HG03520 (cell line): ENCODE measurements around the gene NCAPH2.

Source experiments
- ATAC-seq: cut with Tn5 transposase; IDR thresholded peaks from one replicate; pipeline ENCODE4 v1.9.1; 2021; ENCODE audit warnings: mild to moderate bottlenecking, moderate library complexity; ENCODE audit not compliant: unreplicated experiment

NCAPH2 gene

DNA sequence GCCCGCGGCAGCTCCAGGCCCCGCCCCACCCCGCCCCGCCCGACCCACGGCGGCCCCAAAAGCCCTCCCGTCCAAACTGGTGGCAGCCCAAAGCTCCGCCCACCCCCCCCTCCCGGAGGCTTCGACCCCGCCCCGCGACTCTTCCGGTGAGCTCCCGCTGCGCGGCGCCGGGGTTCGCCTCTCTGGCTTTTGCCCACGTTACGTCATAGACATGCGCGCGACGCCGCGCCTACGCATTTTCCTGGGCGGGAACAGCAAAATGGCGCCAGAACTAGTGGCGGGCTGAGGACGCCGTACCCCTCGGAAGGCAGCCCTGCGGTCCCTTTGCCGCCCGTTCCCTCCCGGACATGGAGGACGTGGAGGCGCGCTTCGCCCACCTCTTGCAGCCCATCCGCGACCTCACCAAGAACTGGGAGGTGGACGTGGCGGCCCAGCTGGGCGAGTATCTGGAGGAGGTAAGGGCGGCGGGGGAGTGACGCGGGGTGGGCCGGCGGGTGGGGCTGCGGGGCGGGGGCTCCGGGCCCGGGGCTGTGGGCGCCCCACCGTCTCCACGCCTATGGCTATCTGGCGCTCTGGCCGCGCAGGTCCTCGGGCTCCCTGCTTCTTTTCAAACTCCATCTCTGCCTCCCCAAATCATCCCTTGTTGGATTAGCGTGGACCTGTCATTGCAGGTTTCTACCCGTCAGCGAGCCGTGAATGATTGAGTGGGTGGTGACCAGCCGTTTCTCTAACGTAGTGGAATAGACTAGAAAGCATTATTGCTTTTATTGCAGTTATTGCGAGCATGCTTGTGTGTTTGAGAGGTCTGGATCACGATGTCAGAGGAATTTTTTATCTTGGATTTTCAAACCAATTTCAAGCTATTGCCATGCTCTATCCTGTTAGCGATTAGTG lies at the start of gene NCAPH2:
Gene NCAPH2, plus strand, starts transcription at position 234 of the 894 bp plus-strand sequence. Its CDS starts 114 bp downstream, at position 348.
- peak; percentile 62 for ATAC-seq

DNA sequence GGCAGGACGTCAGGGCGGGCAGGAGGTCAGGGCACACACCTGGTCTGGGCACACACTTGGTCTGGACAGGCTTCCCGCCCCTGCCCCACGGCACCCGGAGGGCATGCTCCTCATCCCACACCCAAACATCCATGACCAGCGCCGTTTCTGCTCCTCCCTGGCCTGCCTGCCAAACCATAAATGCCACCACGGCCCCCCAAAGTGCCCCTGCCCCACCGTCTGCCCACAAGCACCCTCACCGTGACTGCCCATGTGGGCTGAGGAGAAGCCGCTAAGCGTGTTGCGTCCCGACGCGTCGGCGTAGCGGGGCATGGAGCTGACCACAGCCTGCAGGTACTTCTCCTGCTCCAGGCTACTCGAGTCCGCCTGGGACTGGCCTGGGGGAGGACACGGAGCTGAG lies 49.0 kb upstream of the NCAPH2 start:
- no peak for ATAC-seq

DNA sequence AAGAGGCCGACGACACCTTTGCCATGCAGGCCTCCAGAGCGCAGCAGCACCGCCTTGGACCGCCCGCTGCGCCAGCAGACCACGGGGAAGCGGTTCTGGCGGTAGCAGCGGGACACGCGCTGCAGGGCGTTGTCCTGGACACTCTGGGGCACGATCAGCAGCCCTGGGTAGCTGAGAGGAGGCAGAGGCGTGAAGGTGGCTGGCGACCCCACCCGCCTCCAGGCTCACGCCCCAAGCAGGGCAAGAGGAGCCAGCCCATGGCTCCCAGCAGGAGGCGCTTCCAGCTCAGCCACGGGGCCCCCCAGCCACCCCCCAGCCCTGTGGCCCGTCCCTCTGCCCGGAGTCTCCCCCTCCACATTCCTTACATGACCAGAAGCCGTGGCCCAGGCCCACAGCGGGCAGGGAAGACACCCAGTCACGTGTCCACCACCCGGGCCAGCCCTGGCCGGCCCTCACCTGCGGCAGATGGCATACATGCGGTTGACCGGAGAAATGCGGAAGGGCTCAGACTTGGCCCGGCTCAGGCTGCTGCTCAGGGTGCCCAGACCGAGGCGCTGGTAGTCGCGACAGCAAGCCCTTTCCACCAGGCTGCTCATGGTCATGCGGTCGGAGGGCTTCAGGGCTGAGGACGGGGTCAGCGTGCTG lies 48.4 kb upstream of the NCAPH2 start:
- no peak for ATAC-seq

DNA sequence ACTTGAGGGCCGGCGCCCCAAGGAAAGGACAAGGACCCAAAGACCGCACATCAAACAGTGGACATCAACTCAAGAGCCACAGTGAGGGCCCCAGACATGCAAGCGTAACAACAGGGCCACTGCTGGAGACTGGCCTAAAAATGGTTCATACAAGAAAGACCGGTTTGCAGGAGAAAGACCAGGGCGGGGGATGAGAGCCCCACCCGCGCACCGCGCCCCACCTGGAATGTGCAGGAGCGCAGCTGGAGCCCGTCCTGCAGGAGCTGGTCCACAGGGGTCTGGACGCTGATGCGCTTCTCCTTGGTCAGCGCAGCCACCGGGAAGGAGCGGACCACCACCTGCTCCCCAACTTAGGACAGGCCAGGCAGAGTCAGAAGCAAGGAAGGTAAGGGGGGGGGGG lies 47.1 kb upstream of the NCAPH2 start:
- ATAC-seq: no peak

DNA sequence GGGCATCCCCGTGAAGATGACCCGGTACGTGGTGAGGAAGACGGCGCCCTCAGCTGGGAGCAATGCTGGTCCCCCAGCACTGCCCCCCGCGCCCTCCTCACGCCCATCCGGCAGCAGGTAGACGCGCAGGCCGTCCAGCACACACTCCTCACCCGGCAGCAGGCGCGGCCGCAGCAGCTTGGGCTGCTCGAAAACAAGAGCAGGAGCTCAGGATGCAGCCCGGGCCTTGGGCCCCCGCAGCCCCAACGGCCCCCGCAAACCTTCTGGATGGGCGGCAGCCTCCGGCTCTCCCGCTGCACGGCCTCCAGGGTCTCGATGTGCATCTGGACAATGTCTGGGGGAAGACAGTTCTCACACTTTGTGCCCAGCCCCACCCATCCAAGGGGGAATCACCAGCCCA lies 46.5 kb upstream of the NCAPH2 start:
- ATAC-seq: no peak

DNA sequence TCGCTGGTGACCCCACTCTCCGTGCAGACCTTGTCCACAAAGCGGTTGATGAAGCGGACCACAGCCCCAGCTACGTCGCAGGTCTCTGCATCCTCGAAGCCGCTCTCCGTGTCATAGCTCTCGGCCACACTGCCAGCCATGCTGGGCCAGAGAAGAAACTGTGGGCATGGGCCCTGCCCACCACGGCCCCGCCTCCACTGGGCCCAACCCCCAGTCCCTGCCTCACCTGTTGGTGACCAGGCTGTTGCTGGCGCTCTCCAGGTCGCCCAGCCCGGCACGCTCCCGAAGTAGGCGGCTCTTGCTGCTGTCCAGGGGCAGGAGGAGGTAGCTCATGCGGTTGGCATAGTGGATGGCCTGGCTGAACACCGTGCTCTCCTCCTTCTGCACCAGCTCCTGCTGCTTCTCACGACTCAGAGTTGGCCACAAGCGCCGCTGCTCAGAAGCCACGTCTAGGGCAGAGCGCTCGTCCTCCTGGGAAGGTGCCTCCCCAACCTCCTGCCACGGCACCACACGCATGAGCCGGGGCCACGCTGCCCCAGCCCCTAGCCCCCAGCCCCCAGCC lies 46.0 kb upstream of the NCAPH2 start:
- no peak for ATAC-seq

DNA sequence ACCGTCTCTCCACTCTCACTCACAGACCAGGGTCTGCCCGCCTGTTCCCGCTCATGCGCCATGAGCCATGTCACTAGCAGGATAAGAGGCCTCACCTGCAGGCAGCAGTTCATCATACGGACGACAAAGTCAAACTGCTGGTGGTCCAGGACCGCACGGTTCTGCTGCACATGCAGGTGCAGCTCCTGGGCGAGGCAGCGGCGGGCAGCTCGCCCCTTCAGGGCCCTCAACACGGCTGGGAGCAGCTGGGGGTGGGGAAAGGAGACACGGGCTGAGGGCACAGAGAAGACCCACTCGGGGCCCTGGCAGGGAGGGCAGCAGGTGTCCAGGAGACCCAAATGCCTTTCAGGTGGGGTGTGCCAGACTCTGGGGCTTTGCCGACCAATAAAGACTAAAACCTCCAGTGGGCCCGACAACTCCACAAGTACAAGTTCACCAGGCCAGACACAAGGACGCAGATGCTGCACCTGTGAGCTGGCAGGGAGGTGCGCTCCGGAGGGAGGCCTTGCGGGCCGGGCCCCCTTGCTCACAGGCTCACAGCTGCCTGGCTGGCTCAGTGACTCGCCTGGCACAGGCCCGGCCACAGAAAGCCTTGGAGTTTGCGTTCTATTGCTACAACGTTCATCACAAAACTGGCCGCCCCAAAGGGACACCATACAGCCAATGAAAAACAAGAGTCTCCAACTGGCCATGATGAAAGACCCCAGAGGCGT lies 44.7 kb upstream of the NCAPH2 start:
- ATAC-seq: no peak

DNA sequence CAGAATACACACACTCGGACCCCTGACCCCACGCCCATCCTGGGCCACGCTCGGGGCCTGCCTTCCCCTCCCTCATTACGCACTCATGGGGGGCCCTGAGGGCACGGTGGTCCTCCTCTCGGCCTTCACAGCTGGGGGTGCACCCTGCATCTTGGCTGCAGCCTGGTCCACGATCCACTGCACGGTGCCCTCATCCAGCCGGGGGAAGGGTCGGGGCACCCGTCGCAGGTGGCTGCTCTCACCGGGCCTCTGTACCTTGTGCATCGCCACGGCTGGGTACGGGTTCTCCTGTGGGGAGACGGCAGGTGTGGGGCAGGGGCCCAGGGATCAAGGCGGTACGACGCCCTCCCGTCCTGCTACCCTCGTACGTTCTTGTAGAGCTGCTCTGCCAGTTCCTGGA lies 43.6 kb upstream of the NCAPH2 start:
- no peak for ATAC-seq

DNA sequence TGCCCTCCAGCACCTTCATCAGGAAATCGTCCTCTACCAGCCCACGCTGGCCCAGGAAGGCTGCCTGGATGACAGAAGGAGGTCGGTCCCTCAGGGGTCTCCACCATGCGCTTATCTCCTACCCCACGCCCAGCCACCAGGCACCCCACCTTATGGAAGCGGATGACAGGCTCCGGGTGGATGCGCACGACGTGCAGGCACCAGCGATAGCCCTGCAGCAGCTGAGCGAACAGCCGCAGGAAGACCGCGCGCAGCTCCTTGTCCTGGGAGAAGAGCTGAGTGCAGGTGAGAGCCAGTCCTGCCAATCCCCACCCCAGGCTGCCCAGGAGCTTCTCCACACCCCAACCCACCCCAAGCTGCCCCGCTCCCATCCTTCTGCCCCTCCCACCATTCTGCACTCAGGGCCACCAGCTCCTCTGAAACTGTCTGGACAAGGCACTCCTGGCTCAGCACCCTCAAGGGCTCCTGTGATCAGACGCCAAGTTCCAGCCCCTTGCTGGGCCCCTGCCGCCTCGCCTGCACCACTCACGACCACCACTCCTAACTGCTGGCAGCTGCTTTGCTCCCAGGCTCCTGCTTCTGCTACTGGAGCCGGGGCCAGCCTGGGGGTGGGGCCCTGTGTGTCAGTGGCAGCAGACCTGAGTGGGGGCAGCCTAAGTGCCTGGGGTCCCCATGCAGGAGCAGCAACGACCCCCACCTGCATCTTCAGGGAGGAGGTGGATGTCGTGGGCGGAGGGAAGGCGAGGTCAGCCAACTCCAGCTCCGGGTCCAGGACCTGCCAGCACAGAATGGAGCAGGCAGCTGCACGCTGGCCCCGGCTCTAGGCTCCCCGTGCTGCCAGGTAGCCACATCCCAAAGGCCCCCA lies 42.7 kb upstream of the NCAPH2 start:
- no peak for ATAC-seq

DNA sequence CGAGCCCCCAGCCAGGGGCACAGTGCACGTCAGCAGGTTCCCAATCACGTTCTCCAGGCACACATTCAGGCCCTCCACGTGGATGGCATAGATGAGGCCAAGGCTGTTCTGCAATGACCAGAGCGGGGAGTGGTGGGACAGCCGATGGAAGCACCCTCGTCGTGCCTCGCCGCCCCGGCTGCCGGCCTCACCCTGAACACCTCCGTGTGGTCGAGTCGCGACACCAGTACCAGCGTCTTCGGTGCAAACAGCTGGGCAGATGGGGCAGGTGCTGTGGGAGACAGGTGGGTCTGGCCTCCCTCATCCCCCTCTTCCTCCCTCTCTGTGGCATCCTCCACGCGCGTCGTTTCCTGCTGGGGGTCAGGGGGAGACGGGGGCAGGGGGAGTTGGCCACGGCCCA lies 40.7 kb upstream of the NCAPH2 start:
- no peak for ATAC-seq

DNA sequence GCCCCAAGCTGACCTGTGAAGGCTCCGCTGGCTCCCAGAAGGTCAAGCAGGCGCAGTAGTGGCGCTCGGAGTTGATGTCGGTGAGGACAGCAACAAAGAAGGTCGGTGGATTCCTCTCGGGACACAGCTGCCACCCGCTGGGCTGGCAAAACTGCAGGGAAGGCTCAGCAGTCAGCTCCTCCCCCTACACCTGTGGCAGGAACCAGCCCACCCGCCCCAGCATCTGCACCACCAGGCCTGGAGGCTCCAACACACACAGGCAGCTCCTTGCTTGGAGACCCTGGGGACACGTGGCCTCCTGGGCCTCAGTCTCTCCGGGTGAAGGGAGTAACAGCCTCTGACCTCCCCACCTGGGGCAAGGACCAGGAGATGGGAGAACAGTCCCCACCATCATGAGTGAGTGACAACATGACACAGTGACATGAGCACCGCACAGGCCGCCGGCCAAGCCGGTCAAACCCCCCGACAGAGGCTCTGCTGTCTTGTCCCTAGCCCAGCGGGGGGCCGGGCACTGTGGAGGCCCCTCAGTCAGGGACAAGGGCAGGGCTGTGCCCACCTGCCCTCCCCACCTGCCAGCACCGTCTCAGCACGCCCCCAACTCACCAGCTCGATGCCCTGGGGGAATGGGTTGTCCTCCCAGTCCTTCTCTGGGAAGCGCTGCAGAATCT lies 40.1 kb upstream of the NCAPH2 start:
- ATAC-seq: no peak

DNA sequence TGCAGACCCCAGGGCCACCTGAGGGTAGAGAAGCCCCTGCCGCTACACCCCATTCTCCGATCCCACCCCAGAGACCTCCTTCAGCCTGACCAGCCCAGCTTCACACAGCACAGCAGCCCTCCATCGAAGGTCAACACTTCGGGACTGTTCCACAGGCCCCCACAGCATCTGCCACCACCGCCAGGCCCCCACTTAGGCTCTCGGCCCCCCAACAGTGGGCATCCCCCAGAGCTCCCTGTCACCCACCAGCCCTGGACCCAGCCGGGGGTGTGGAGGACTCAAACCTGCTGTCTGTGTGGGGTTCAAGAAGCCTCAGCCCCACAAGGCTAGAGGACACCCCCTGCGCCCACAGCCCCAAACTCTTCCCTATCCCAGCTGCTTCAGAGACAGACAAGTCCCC lies 39.4 kb upstream of the NCAPH2 start:
- no peak for ATAC-seq

DNA sequence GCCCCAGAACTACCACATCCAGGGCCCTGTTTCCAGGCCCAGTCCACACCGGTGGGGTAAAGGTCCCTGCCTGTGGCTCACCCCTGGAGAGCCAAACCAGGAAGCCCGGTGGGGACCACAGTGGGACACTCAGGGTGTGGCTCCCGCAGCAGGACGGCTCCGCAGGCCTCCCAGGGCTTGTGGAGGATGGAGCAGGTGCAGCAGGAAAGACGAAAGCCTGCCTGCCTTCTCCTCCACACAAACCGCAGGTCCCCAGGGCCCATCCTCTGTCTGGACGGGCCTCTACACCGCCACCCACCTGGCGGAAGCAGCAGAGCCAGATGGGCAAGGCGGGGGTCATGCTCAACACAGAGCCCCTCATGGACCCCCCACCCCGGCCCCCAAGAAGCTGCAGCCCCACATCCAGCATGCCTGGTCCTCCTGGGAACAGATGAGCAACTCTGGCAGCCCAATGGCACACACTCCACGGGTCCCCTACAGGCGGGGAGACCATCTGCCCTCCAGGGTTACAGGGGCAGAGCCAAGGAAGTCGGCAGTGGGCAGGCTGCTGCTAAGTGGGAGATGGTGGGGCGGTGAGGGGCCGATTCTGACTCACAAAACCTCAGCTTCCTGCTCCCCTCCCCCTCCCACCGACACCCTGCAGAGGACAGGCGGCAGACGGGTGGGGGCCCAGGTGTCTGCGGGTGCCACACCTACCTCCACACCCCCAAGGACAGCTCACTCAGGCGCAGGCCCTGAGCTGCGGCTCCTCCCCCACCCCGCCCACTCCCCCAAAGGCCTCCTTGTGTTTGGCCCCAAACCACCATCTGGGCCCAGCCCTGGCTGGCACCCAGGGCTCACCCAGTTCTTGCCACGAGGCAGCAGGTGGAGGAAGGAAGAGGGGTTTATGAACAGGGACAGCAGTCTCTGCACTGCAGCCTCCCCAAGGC lies 38.4 kb upstream of the NCAPH2 start:
- peak; percentile 40 for ATAC-seq

DNA sequence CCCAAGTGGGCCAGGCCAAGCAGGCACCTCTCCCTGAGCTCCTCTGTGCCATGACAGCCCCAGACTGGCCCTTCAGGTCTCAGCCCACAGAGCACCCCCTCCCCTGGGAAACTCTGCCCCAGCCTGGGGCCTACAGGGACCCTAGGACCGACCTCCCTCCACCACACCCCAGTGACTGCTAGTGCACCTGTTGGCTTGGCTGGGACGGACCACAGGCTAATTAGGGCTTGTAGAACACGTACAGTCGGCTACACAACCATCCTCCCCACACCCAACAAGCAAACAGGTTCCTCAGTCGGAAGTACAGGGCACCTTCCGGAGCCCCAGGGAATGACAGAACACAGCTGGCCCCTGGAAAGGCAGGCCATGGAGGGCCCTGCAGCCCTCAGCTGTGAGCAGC lies 37.5 kb upstream of the NCAPH2 start:
- ATAC-seq: no peak

DNA sequence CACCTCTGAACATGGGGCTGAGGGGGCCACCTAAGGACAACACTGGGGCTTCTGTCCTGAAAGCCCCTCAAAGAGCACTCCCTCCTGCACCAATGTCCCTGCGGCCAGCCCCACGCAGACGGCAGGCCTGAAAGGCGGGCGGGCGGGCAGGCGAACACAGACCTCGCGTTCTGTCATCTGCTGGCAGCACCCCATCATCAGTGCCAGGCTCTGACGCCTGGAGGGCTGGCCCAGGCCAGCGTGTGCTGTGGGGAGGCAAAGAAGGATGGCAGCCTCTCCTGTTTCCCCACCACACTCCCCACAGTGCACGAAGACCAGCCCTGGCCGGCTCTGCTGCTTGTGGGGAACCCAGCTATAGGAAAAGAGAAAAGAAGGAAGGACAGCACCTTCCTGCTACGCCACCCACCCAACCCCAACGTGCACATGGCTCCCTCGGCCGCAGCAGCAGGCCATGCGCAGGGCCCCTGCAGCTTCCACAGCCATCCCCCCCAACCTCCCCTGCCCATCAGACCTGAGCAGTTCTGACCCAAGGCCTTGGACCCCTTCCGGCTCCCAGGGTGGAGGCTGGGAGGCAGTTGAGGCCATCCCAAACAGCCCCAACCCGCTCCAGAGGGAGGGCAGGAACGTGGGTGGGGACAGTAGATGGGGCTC lies 36.7 kb upstream of the NCAPH2 start:
- no peak for ATAC-seq

DNA sequence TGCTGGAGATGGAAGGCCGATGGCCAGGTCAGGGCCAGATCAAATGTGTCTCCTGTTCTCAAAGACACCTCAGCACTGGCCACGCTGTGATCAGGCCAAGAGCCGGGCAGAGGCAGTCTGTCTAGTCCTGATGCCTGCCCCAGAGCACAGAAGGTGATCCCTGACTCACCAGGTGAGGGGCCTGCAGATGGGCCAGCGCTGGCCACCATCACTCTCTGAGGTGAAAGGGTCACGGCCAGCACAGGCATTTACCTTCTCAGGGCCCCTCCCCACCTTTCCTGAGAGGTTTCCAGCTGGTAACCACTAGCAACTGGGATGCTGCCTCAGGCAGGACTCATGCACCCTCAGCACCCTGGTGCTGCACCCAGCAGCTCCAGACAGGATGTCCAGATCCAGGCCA lies 36.1 kb upstream of the NCAPH2 start:
- no peak for ATAC-seq

DNA sequence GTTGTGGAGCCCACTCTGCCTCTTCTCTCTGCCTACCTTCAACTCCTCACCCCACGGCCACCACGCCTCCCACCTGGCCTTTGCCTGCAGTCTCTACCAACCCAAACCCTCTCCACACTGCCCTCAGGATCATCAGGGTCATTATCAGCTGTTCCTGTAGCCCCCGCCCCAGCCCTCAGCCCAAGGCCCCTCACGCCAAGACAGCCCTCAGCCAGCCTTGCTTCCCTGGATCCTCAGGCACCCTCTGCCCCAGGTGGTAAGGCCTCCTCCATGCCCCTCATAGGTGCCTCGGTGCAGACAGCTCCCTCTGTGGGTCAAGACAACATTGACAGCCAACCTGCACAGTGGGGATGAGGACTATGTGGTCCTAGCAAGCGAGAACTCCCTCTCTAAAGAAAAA lies 34.9 kb upstream of the NCAPH2 start:
- no peak for ATAC-seq
